ENCODE results near the gene KLF5. TPM values are rescaled to one million over a fixed set of nuclear protein-coding genes. Genes with fewer than 3 reads are reported as not detected.
"Not testable (repeated sequence)": the region's sequence is repeated elsewhere in the genome, so short reads cannot be mapped to it uniquely, and the experiment has no call there.

Gene KLF5
- 57.1 TPM for polyA plus RNA-seq (ENCODE audit: insufficient read length)

GRCh38 chr13:73058736-73059459, at the start of gene KLF5:
KLF5 (plus strand) TSS chr13:73059005; CDS start chr13:73059328, 323 bp downstream.
- peak; percentile 93 for DNase-seq

- no peak for DNase-seq
Observed at GRCh38 chr13:73011751-73012150, 47.1 kb upstream of the KLF5 start.

- DNase-seq, result no peak
Observed at GRCh38 chr13:73015805-73016204, 43.0 kb upstream of the KLF5 start.

- no peak for DNase-seq
Observed at GRCh38 chr13:73018336-73018735, 40.5 kb upstream of the KLF5 start.

GRCh38 chr13:73025217-73026012, 33.4 kb upstream of the KLF5 start:
- DNase-seq, result no peak

- no peak for DNase-seq
Observed at GRCh38 chr13:73034901-73035300, 23.9 kb upstream of the KLF5 start.

- DNase-seq, result no peak
Observed at GRCh38 chr13:73035660-73036059, 23.1 kb upstream of the KLF5 start.

GRCh38 chr13:73036566-73036965, 22.2 kb upstream of the KLF5 start:
- DNase-seq, result no peak

GRCh38 chr13:73038064-73038463, 20.7 kb upstream of the KLF5 start:
- DNase-seq, result no peak

GRCh38 chr13:73039201-73040108, 19.4 kb upstream of the KLF5 start:
- no peak for DNase-seq

GRCh38 chr13:73040484-73040883, 18.3 kb upstream of the KLF5 start:
- DNase-seq, result no peak

- no peak for DNase-seq
Observed at GRCh38 chr13:73040968-73041596, 17.7 kb upstream of the KLF5 start.

GRCh38 chr13:73045031-73045430, 13.8 kb upstream of the KLF5 start:
- no peak for DNase-seq

GRCh38 chr13:73048615-73049014, 10.2 kb upstream of the KLF5 start:
- not testable (repeated sequence) for DNase-seq

- DNase-seq, result no peak
Observed at GRCh38 chr13:73054712-73055111, 4.1 kb upstream of the KLF5 start.

- DNase-seq, result no peak
Observed at GRCh38 chr13:73055813-73056564, 2.8 kb upstream of the KLF5 start.

- no peak for DNase-seq
Observed at GRCh38 chr13:73056565-73056962, 2.2 kb upstream of the KLF5 start.

GRCh38 chr13:73057284-73058063, 1.3 kb upstream of the KLF5 start:
- DNase-seq, result no peak

GRCh38 chr13:73058064-73058313, 816 bp upstream of the KLF5 start:
- no peak for DNase-seq

GRCh38 chr13:73058432-73058735, 421 bp upstream of the KLF5 start:
- no peak for DNase-seq
